ENCODE results near the gene GFOD1.

DNA sequence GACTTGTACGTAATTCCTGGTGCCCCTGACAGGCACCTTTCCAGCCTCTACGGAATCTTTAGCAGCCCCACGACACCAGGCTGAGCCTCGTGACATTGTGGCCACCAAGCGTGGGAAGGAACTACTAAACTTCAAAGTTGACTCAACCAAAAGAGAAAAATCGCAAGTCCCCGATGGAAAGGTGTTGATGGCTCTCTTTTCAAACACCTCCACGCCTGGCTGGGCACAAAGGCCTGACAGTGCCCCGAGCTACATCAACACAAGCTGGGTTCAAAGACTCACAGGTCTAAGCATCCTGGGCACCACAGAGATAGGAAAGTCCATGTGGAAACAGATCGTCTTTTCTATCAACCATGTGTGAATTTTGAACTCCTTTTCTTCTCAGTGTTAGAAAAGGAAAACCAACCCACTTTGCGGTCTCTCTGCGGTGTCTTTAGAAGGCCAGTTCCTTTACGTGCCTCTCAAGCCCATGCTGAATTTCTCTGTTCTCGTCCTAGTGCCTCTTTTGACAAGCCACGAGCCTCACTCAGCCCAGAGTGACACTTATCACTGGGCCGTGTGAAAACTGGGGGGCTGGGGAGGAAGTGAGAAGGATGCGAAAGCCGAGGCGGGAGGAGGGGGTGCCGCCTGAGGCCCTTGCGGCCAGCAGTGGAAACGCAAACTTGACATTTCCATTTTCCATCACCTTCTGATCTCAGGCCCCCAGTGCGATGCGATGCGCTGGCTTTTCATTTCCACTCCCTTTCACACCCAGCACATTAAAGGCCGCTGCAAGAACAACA, 59.4 kb downstream of the GFOD1 start:
- TF ChIP-seq, protein P1, sequence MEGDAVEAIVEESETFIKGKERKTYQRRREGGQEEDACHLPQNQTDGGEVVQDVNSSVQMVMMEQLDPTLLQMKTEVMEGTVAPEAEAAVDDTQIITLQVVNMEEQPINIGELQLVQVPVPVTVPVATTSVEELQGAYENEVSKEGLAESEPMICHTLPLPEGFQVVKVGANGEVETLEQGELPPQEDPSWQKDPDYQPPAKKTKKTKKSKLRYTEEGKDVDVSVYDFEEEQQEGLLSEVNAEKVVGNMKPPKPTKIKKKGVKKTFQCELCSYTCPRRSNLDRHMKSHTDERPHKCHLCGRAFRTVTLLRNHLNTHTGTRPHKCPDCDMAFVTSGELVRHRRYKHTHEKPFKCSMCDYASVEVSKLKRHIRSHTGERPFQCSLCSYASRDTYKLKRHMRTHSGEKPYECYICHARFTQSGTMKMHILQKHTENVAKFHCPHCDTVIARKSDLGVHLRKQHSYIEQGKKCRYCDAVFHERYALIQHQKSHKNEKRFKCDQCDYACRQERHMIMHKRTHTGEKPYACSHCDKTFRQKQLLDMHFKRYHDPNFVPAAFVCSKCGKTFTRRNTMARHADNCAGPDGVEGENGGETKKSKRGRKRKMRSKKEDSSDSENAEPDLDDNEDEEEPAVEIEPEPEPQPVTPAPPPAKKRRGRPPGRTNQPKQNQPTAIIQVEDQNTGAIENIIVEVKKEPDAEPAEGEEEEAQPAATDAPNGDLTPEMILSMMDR (conservative IDR thresholded peaks at IDR 0.05; ENCODE audit: low read length) = peak; percentile 62
- no peak for TF ChIP-seq EZH2phosphoT487 (IDR thresholded peaks at IDR 0.05; ENCODE audit: borderline replicate concordance, low read depth, low read length)

Measured in OCI-LY7 (cell line).